ENCODE measurements around the gene CAMTA1.

- TF ChIP-seq CTCF (conservative IDR thresholded peaks at IDR 0.05; ENCODE audit: low read length), result no peak
- TF ChIP-seq EZH2phosphoT487 (IDR thresholded peaks at IDR 0.05; ENCODE audit: borderline replicate concordance, low read depth, low read length), result no peak
These were observed 846.9 kb downstream of the CAMTA1 start for GRCh38 chr1:7632176-7632575.
